ENCODE results near the gene CD109.
A peak's percentile ranks its signal among the peaks of the same experiment; 100 is the strongest.

CD109 gene

GRCh38 chr6:73784726-73785505 lies 88.9 kb downstream of the CD109 start:
- H4K91ac ChIP-seq (ENCODE audit: low read depth, low read length), result no peak overlapping the region
- H3K4me3 ChIP-seq (ENCODE audit: low read depth, low read length), result no peak overlapping the region
- no peak overlapping the region for H3K23ac ChIP-seq (ENCODE audit: low read length)
- no peak overlapping the region for H3K4me2 ChIP-seq (ENCODE audit: low read length)
- peak in 1 of 2 donors; percentile 61 for DNase-seq
- no peak overlapping the region for H2BK12ac ChIP-seq (ENCODE audit: low read length)
- no peak overlapping the region for H4K12ac ChIP-seq (ENCODE audit: low read depth, low read length)
- H3K4ac ChIP-seq (ENCODE audit: low read depth, low read length), result no peak overlapping the region
- H2BK120ac ChIP-seq (ENCODE audit: insufficient read depth, low read length, poor library complexity), result no peak overlapping the region
- no peaks in the 10 kb centered on the region for H3K36me3 ChIP-seq (ENCODE audit: control insufficient read depth in 1 of 2, insufficient read depth in 2 of 2, low read length in 2 of 2)
- WGBS (ENCODE audit: extremely low coverage, insufficient coverage, insufficient read length), result no CpG with 5 or more reads among the region's 3 CpGs
- no peak overlapping the region for H3K14ac ChIP-seq (ENCODE audit: low read length)
- H3K27ac ChIP-seq (ENCODE audit: low read depth, low read length), result no peak overlapping the region
- H2AFZ ChIP-seq (ENCODE audit: insufficient read depth, low read length, poor library complexity), result no peak overlapping the region
- no peaks in the 10 kb centered on the region for H3K27me3 ChIP-seq (ENCODE audit: insufficient read depth, low read length)
- no peak overlapping the region for H4K8ac ChIP-seq (ENCODE audit: low read depth, low read length)
- H3K9ac ChIP-seq (ENCODE audit: low read length), result no peak overlapping the region
- no peaks in the 10 kb centered on the region for H3K9me3 ChIP-seq (ENCODE audit: insufficient read depth, low read depth, low read length)
- H2AK5ac ChIP-seq (ENCODE audit: low read length), result no peak overlapping the region
- no peaks in the 10 kb centered on the region for H3K79me1 ChIP-seq (ENCODE audit: low read length)
- no peak overlapping the region for H2BK5ac ChIP-seq (ENCODE audit: low read depth, low read length, poor library complexity)
- no peak overlapping the region for H3K18ac ChIP-seq (ENCODE audit: low read length)
- no peaks in the 10 kb centered on the region for H3K79me2 ChIP-seq (ENCODE audit: control insufficient read depth, insufficient read depth, low read length, poor library complexity)
- H3K4me1 ChIP-seq (ENCODE audit: control insufficient read depth in 1 of 2, insufficient read depth in 2 of 2, low read length in 2 of 2), result no peaks in the 10 kb centered on the region

- Histone ChIP-seq H3K18ac (ENCODE audit: low read length) (no peak overlapping the region), H3K23ac (ENCODE audit: low read length) (no peak overlapping the region), H2BK12ac (ENCODE audit: low read length) (no peak overlapping the region), H3K4me1 (ENCODE audit: control insufficient read depth in 1 of 2, insufficient read depth in 2 of 2, low read length in 2 of 2) (no peaks in the 10 kb centered on the region), H3K14ac (ENCODE audit: low read length) (no peak overlapping the region), H4K8ac (ENCODE audit: low read depth, low read length) (no peak overlapping the region), H3K36me3 (ENCODE audit: control insufficient read depth in 1 of 2, insufficient read depth in 2 of 2, low read length in 2 of 2) (no peaks in the 10 kb centered on the region), H3K79me2 (ENCODE audit: control insufficient read depth, insufficient read depth, low read length, poor library complexity) (no peaks in the 10 kb centered on the region), H4K91ac (ENCODE audit: low read depth, low read length) (no peak overlapping the region), H3K27ac (ENCODE audit: low read depth, low read length) (no peak overlapping the region), H2AFZ (ENCODE audit: insufficient read depth, low read length, poor library complexity) (no peak overlapping the region), H4K12ac (ENCODE audit: low read depth, low read length) (no peak overlapping the region), H3K4me3 (ENCODE audit: low read depth, low read length) (no peak overlapping the region), H3K9me3 (ENCODE audit: insufficient read depth, low read depth, low read length) (no peaks in the 10 kb centered on the region), H2BK120ac (ENCODE audit: insufficient read depth, low read length, poor library complexity) (no peak overlapping the region), H3K79me1 (ENCODE audit: low read length) (no peaks in the 10 kb centered on the region), H2AK5ac (ENCODE audit: low read length) (no peak overlapping the region), H3K4ac (ENCODE audit: low read depth, low read length) (no peak overlapping the region), H3K4me2 (ENCODE audit: low read length) (no peak overlapping the region), H2BK5ac (ENCODE audit: low read depth, low read length, poor library complexity) (no peak overlapping the region), H3K27me3 (ENCODE audit: insufficient read depth, low read length) (no peaks in the 10 kb centered on the region), H3K9ac (ENCODE audit: low read length) (no peak overlapping the region)
- DNase-seq, result no peak
Measured at GRCh38 chr6:73790574-73790973, 94.6 kb downstream of the CD109 start.

DNA sequence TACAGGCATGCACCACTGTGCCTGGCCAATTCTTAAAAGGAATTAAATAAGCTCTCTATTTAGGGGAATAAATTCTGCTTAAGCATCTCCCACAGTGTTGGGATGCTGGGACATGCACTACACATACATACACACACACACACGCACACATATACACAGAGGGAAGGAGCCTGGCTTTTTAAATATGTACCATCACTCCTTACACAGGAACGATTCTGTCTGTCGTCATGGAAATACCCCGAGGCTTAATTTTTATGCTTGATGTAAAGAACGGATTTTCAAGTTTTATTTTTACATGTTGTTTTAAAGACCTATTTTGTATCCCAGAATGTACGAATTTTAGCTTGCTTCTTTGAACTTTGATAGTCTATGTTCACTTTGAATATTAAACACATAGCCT lies 95.3 kb downstream of the CD109 start:
- Histone ChIP-seq H2AFZ (ENCODE audit: insufficient read depth, low read length, poor library complexity) (no peak overlapping the region), H2BK12ac (ENCODE audit: low read length) (no peak overlapping the region), H3K27ac (ENCODE audit: low read depth, low read length) (no peak overlapping the region), H3K9ac (ENCODE audit: low read length) (no peak overlapping the region), H3K4me2 (ENCODE audit: low read length) (no peak overlapping the region), H2BK5ac (ENCODE audit: low read depth, low read length, poor library complexity) (no peak overlapping the region), H3K4me1 (ENCODE audit: control insufficient read depth in 1 of 2, insufficient read depth in 2 of 2, low read length in 2 of 2) (no peaks in the 10 kb centered on the region), H4K91ac (ENCODE audit: low read depth, low read length) (no peak overlapping the region), H3K36me3 (ENCODE audit: control insufficient read depth in 1 of 2, insufficient read depth in 2 of 2, low read length in 2 of 2) (no peaks in the 10 kb centered on the region), H2AK5ac (ENCODE audit: low read length) (no peak overlapping the region), H3K4ac (ENCODE audit: low read depth, low read length) (no peak overlapping the region), H2BK120ac (ENCODE audit: insufficient read depth, low read length, poor library complexity) (no peak overlapping the region), H3K23ac (ENCODE audit: low read length) (no peak overlapping the region), H4K12ac (ENCODE audit: low read depth, low read length) (no peak overlapping the region), H4K8ac (ENCODE audit: low read depth, low read length) (no peak overlapping the region), H3K79me2 (ENCODE audit: control insufficient read depth, insufficient read depth, low read length, poor library complexity) (no peaks in the 10 kb centered on the region), H3K4me3 (ENCODE audit: low read depth, low read length) (no peak overlapping the region), H3K79me1 (ENCODE audit: low read length) (no peaks in the 10 kb centered on the region), H3K9me3 (ENCODE audit: insufficient read depth, low read depth, low read length) (no peaks in the 10 kb centered on the region), H3K14ac (ENCODE audit: low read length) (no peak overlapping the region), H3K27me3 (ENCODE audit: insufficient read depth, low read length) (no peaks in the 10 kb centered on the region), H3K18ac (ENCODE audit: low read length) (no peak overlapping the region)
- WGBS (ENCODE audit: extremely low coverage, insufficient coverage, insufficient read length), result no CpG with 5 or more reads among the region's 6 CpGs
- peak; percentile 7 to 66 for DNase-seq

GRCh38 chr6:73792738-73793137 lies 96.7 kb downstream of the CD109 start:
- Histone ChIP-seq H3K4me1 (ENCODE audit: control insufficient read depth in 1 of 2, insufficient read depth in 2 of 2, low read length in 2 of 2) (no peaks in the 10 kb centered on the region), H2BK120ac (ENCODE audit: insufficient read depth, low read length, poor library complexity) (no peak overlapping the region), H3K27ac (ENCODE audit: low read depth, low read length) (no peak overlapping the region), H3K9ac (ENCODE audit: low read length) (no peak overlapping the region), H3K79me2 (ENCODE audit: control insufficient read depth, insufficient read depth, low read length, poor library complexity) (no peaks in the 10 kb centered on the region), H2BK5ac (ENCODE audit: low read depth, low read length, poor library complexity) (no peak overlapping the region), H2AK5ac (ENCODE audit: low read length) (no peak overlapping the region), H3K27me3 (ENCODE audit: insufficient read depth, low read length) (no peaks in the 10 kb centered on the region), H3K4ac (ENCODE audit: low read depth, low read length) (no peak overlapping the region), H3K9me3 (ENCODE audit: insufficient read depth, low read depth, low read length) (no peaks in the 10 kb centered on the region), H3K14ac (ENCODE audit: low read length) (no peak overlapping the region), H4K12ac (ENCODE audit: low read depth, low read length) (no peak overlapping the region), H4K8ac (ENCODE audit: low read depth, low read length) (no peak overlapping the region), H2AFZ (ENCODE audit: insufficient read depth, low read length, poor library complexity) (no peak overlapping the region), H3K36me3 (ENCODE audit: control insufficient read depth in 1 of 2, insufficient read depth in 2 of 2, low read length in 2 of 2) (no peaks in the 10 kb centered on the region), H3K4me3 (ENCODE audit: low read depth, low read length) (no peak overlapping the region), H3K4me2 (ENCODE audit: low read length) (no peak overlapping the region), H3K23ac (ENCODE audit: low read length) (no peak overlapping the region), H3K79me1 (ENCODE audit: low read length) (no peaks in the 10 kb centered on the region), H4K91ac (ENCODE audit: low read depth, low read length) (no peak overlapping the region), H2BK12ac (ENCODE audit: low read length) (no peak overlapping the region), H3K18ac (ENCODE audit: low read length) (no peak overlapping the region)
- no peak for DNase-seq
- no CpG with 5 or more reads among the region's 2 CpGs for WGBS (ENCODE audit: extremely low coverage, insufficient coverage, insufficient read length)
